SK-N-MC (cell line): ENCODE measurements around the gene ANKRD17.

Experiments
- EZH2 ChIP-seq: fragments of 200-600 bp; sonication (generic); IDR thresholded peaks from one replicate; pipeline ENCODE4 v1.6.1; 2017; ENCODE audit warnings: antibody characterized with exemption
- POLR2AphosphoS5 ChIP-seq: IDR thresholded peaks from 2 replicates; pipeline ENCODE4 v1.6.1; 2012; ENCODE audit warnings: mild to moderate bottlenecking, low read depth, low read length, borderline replicate concordance

DNA sequence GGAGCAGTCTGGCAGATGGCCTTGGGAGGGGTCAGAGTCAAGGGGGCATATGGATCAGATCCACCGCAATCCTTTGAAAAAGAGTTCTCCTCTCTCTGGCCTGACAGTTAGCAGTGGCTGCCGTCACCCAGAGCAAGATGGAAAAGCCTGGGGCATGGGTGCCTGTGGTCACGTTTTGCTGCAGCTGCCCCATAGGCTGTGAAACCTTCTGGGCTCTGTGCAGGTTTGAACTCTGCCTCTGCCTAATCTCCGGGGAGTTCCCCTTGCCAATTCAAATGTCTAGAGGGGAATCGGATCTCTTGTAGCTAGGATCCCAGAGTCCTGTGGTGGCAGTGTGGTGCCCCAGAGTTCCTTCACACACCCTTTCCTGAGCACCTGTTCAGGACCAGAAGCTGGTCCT, 23.4 kb upstream of the ANKRD17 start:
- no peak for TF ChIP-seq EZH2
- no peak for TF ChIP-seq POLR2AphosphoS5
